ENCODE measurements around the gene GLA.

GRCh38 chrX:101429934-101430333, 22.2 kb upstream of the GLA start:
- TF ChIP-seq POLR2A (IDR thresholded peaks at IDR 0.05) (no peak), CTCF (IDR thresholded peaks at IDR 0.05) (no peak)
